IMR-90 (cell line): ENCODE results near the gene NT5DC1. TPM values are rescaled to one million over a fixed set of nuclear protein-coding genes. Genes with fewer than 3 reads are reported as not detected.

Source experiments
- ATAC-seq: fragments of 200-7000 bp; cut with Tn5 transposase; 2 replicates; pipeline ENCODE4 v1.9.1; 2020; ENCODE audit warnings: low read depth, mild to moderate bottlenecking, moderate library complexity
- BruUV-seq: library from RNA; stranded (reverse); fragments of 400-500 nt; replicated peaks from 2 replicates; lab custom pipeline; 2021; lab: Mats Ljungman, UMichigan
- CTCF ChIA-PET: fragments of 300-600 bp; formaldehyde crosslinking; extraction: SDS; loops from one replicate; lab custom pipeline; 2021; ENCODE audit warnings: antibody characterized with exemption; lab: Yijun Ruan, JAX
- POLR2A ChIA-PET: fragments of 300-600 bp; sonication (Branson Sonifier 250); formaldehyde crosslinking; loops from one replicate; lab custom pipeline; 2022; ENCODE audit warnings: antibody characterized with exemption; ENCODE audit not compliant: unreplicated experiment; lab: Charles Lee
- DNase-seq: peaks from one replicate; pipeline ENCODE4 v3.0.0; 2013
- H2AFZ ChIP-seq: replicated peaks from 2 replicates; pipeline ENCODE3; 2013; ENCODE audit warnings: low read length, mild to moderate bottlenecking; ENCODE audit not compliant: poor library complexity
- H2AK5ac ChIP-seq: 2 replicates; pipeline ENCODE4 v1.6.1; 2013; ENCODE audit warnings: low read depth, low read length, inconsistent platforms
- H2AK9ac ChIP-seq: replicated peaks from 2 replicates; pipeline ENCODE3; 2013; ENCODE audit warnings: mild to moderate bottlenecking, low read depth, low read length, moderate library complexity; ENCODE audit not compliant: poor library complexity
- H2BK120ac ChIP-seq: 2 replicates; pipeline ENCODE4 v1.6.1; 2013; ENCODE audit warnings: low read depth, low read length, inconsistent platforms
- H2BK15ac ChIP-seq: 3 replicates; pipeline ENCODE4 v1.6.1; 2013; ENCODE audit warnings: low read depth, low read length, inconsistent platforms
- H2BK20ac ChIP-seq: 2 replicates; pipeline ENCODE4 v1.6.1; 2013; ENCODE audit warnings: low read depth, mild to moderate bottlenecking, inconsistent platforms, low read length, moderate library complexity
- H2BK5ac ChIP-seq: 2 replicates; pipeline ENCODE4 v1.6.1; 2013; ENCODE audit warnings: mild to moderate bottlenecking, low read depth, low read length, inconsistent platforms; ENCODE audit not compliant: poor library complexity, severe bottlenecking
- H3K14ac ChIP-seq: replicated peaks from 2 replicates; pipeline ENCODE4 v1.6.1; 2013; ENCODE audit warnings: low read depth, low read length, inconsistent platforms
- H3K18ac ChIP-seq: 2 replicates; pipeline ENCODE4 v1.6.1; 2013; ENCODE audit warnings: low read depth, low read length, control low read depth
- H3K23ac ChIP-seq: 2 replicates; pipeline ENCODE4 v1.6.1; 2013; ENCODE audit warnings: low read depth, low read length, inconsistent platforms
- H3K27ac ChIP-seq: 2 replicates; pipeline ENCODE4 v1.5.1; 2013; ENCODE audit warnings: mild to moderate bottlenecking, control low read depth, low read length; ENCODE audit not compliant: insufficient read depth
- H3K27me3 ChIP-seq: 2 replicates; pipeline ENCODE4 v1.6.1; 2013; ENCODE audit warnings: low read length; ENCODE audit not compliant: control insufficient read depth, insufficient read depth
- H3K36me3 ChIP-seq: 2 replicates; pipeline ENCODE4 v1.6.1; 2013; ENCODE audit warnings: low read length, mixed read lengths; ENCODE audit not compliant: control insufficient read depth, insufficient read depth
- H3K4ac ChIP-seq: 2 replicates; pipeline ENCODE4 v1.6.1; 2013; ENCODE audit warnings: low read depth, low read length, inconsistent platforms
- H3K4me1 ChIP-seq: 2 replicates; pipeline ENCODE4 v1.6.1; 2013; ENCODE audit warnings: low read length, mixed read lengths; ENCODE audit not compliant: control insufficient read depth, insufficient read depth
- H3K4me2 ChIP-seq: 2 replicates; pipeline ENCODE4 v1.6.1; 2013; ENCODE audit warnings: low read depth, mild to moderate bottlenecking, control low read depth, low read length, moderate library complexity
- H3K4me3 ChIP-seq: 2 replicates; pipeline ENCODE4 v1.5.1; 2013; ENCODE audit warnings: low read depth, mild to moderate bottlenecking, control low read depth, low read length, moderate library complexity; ENCODE audit not compliant: insufficient read depth
- H3K56ac ChIP-seq: 2 replicates; pipeline ENCODE4 v1.6.1; 2013; ENCODE audit warnings: low read length, inconsistent platforms; ENCODE audit not compliant: insufficient read depth; ENCODE audit errors: extremely low read depth
- H3K79me1 ChIP-seq, 2 experiments: 2 replicates each; pipeline ENCODE4 v1.6.1; 2013; ENCODE audit warnings: low read length in 2 of 2, inconsistent platforms in 1 of 2, low read depth in 1 of 2
- H3K9ac ChIP-seq: 2 replicates; pipeline ENCODE4 v1.6.1; 2013; ENCODE audit warnings: low read depth, low read length, control low read depth
- H3K9me1 ChIP-seq: 2 replicates; pipeline ENCODE4 v1.6.1; 2013; ENCODE audit warnings: low read length, inconsistent platforms; ENCODE audit not compliant: insufficient read depth
- H3K9me3 ChIP-seq: 2 replicates; pipeline ENCODE4 v1.6.1; 2013; ENCODE audit warnings: low read length; ENCODE audit not compliant: control insufficient read depth, insufficient read depth
- H4K20me1 ChIP-seq: 2 replicates; pipeline ENCODE4 v1.6.1; 2013; ENCODE audit warnings: low read length, inconsistent platforms; ENCODE audit not compliant: insufficient read depth
- H4K5ac ChIP-seq: 2 replicates; pipeline ENCODE4 v1.6.1; 2013; ENCODE audit warnings: mild to moderate bottlenecking, low read depth, low read length, control low read depth
- H4K8ac ChIP-seq, 2 experiments: 2 replicates each; pipeline ENCODE4 v1.6.1; 2013; ENCODE audit warnings: low read depth in 2 of 2, low read length in 2 of 2, control low read depth in 1 of 2, inconsistent platforms in 1 of 2
- H4K91ac ChIP-seq: 2 replicates; pipeline ENCODE4 v1.6.1; 2013; ENCODE audit warnings: low read depth, low read length, inconsistent platforms; ENCODE audit not compliant: insufficient read depth
- CTCF ChIP-seq: conservative IDR thresholded peaks from 2 replicates; pipeline ENCODE4 v1.5.1; 2012; ENCODE audit warnings: mild to moderate bottlenecking, low read depth, low read length, improper control_type of control experiment
- SMC3 ChIP-seq: fragments of 150-350 bp; IDR thresholded peaks from 2 replicates; pipeline ENCODE4 v1.6.1; 2016; ENCODE audit warnings: low read depth, mild to moderate bottlenecking, antibody characterized with exemption, low read length, moderate library complexity
- WGBS, 2 experiments: methylation state at CpG; one replicate each; pipeline versions ENCODE4 v1.1.5 to v1.1.7; 2013; ENCODE audit warnings: missing lambda C conversion rate in 2 of 2; ENCODE audit not compliant: insufficient read length in 1 of 2; ENCODE audit errors: extremely low coverage in 2 of 2; 5-methylcytosine and 5-hydroxymethylcytosine counted together
- dilution Hi-C: fragments of 300-500 bp; cut with HindIII; formaldehyde crosslinking; loops from one replicate; pipeline ENCODE4 v1.14.3; 2018; ENCODE audit warnings: low sequenced_read_pairs; ENCODE audit not compliant: unreplicated experiment
- in situ Hi-C: fragments of 300-500 bp; cut with MboI; formaldehyde crosslinking; loops from 3 replicates; pipeline ENCODE4 v1.14.3; 2019; ENCODE audit warnings: low sequenced_read_pairs, inconsistent platforms, mixed read lengths
- intact Hi-C: fragments of 100-400 bp; cut with micrococcal nuclease; formaldehyde crosslinking; loops from 2 replicates; pipeline ENCODE4 v1.10.0; 2022
- polyA plus RNA-seq, 3 experiments: library from polyadenylated mRNA; depleted of rRNA; stranded (reverse); fragments of >200 nt; gene quantifications; 2 replicates each; pipeline ENCODE4 v1.2.3, GENCODE V29; 2012; ENCODE audit warnings: low replicate concordance in 1 of 3
- total RNA-seq: library from RNA; depleted of rRNA; stranded (reverse); fragments of >200 nt; gene quantifications from 2 replicates; pipeline ENCODE4 v1.2.3, GENCODE V29; 2012

NT5DC1 gene
- total and polyA plus RNA-seq, 2 of the 4 experiments (the other 2 are of a cell fraction), result 11.7 to 16.8 TPM

GRCh38 chr6:116060572-116061283, 39.9 kb upstream of the NT5DC1 start, which contains the start of gene FRK:
Gene FRK, minus strand, starts transcription at chr6:116060891. Its CDS starts 580 bp downstream, at chr6:116060311.
- Histone ChIP-seq H2BK120ac (0 out of 2 replicates have a peak within 1 kb of the TSS, but pooled peaks have one; percentile 27), H3K14ac (no peak within 1 kb of the TSS), H3K79me1 (no peaks in the 10 kb centered on the region), H4K5ac (peak within 1 kb of the TSS; percentile 72), H3K9me1 (0 out of 2 replicates have a peak, but pooled peaks cover 3% of the 10 kb centered on the region), H3K27me3 (no peaks in the 10 kb centered on the region), H3K36me3 (no peaks in the 10 kb centered on the region), H3K56ac (no peak within 1 kb of the TSS), H4K8ac (peak within 1 kb of the TSS; percentile 53 to 68), H3K4me2 (peak within 1 kb of the TSS; percentile 92), H3K4me3 (peak within 1 kb of the TSS; percentile 20; the same call in 1 of the 2 replicates), H2BK20ac (no peak within 1 kb of the TSS), H3K9ac (no peak within 1 kb of the TSS), H4K20me1 (no peaks in the 10 kb centered on the region), H3K18ac (peak within 1 kb of the TSS; percentile 84), H2BK15ac (peak within 1 kb of the TSS; percentile 34; the same call in 2 of the 3 replicates), H2AK5ac (no peak within 1 kb of the TSS; the same call in 1 of the 2 replicates), H4K91ac (peak within 1 kb of the TSS; percentile 36; the same call in 1 of the 2 replicates), H3K27ac (no peak within 1 kb of the TSS), H3K4me1 (peaks cover 8% of the 10 kb centered on the region), H2AFZ (peak within 1 kb of the TSS; percentile 69), H3K23ac (0 out of 2 replicates have a peak within 1 kb of the TSS, but pooled peaks have one; percentile 7), H3K9me3 (no peaks in the 10 kb centered on the region), H2BK5ac (peak within 1 kb of the TSS; percentile 4), H3K4ac (peak within 1 kb of the TSS; percentile 35; the same call in 1 of the 2 replicates), H2AK9ac (peak within 1 kb of the TSS; percentile 23)
- intact Hi-C loops, result no loop called here
- DNase-seq, result peak; percentile 24
- ChIA-PET CTCF (interaction anchor here (0.7 to 1.5 kb wide), 6 partner anchors 9 to 52 kb away, joined by 3 to 9 read pairs (median 4); no protein-coding TSS in a partner anchor), POLR2A (no interaction called here)
- peak; percentile 62 for ATAC-seq
- WGBS, 2 experiments, result 83% methylated on average over 6 of the region's 7 CpGs; no CpG with 5 or more reads in 1 of the 2 experiments
- no TSS peak for BruUV-seq
- in situ Hi-C loops, result no loop called here
- dilution Hi-C loops, result no loop called here
- TF ChIP-seq CTCF, result 0 out of 2 replicates have a peak, but pooled peaks have one; percentile 21
- no peak for TF ChIP-seq SMC3
